ENCODE measurements around the gene TMED5.

DNA sequence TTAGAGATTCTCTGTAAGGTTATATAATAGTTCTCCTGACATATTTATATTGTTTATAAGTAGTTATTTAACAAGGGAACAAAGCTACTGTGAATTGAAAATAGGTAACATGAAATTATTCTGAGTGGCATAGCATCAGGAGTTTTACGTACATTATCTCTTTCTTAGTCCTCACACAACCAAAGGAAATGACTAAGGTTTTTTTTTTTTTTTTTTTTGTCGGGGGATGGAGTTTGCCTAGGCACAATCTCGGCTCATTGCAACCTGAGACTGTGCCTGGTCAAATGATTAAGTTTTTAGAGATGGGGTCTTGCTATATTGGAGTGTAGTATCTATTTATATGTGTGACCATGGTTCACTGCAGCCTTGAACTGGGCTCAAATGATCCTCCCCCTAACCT, 24.9 kb downstream of the TMED5 start:
- TF ChIP-seq, protein P1, sequence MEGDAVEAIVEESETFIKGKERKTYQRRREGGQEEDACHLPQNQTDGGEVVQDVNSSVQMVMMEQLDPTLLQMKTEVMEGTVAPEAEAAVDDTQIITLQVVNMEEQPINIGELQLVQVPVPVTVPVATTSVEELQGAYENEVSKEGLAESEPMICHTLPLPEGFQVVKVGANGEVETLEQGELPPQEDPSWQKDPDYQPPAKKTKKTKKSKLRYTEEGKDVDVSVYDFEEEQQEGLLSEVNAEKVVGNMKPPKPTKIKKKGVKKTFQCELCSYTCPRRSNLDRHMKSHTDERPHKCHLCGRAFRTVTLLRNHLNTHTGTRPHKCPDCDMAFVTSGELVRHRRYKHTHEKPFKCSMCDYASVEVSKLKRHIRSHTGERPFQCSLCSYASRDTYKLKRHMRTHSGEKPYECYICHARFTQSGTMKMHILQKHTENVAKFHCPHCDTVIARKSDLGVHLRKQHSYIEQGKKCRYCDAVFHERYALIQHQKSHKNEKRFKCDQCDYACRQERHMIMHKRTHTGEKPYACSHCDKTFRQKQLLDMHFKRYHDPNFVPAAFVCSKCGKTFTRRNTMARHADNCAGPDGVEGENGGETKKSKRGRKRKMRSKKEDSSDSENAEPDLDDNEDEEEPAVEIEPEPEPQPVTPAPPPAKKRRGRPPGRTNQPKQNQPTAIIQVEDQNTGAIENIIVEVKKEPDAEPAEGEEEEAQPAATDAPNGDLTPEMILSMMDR (IDR thresholded peaks at IDR 0.05): no peak
- no peak for TF ChIP-seq POLR2A (IDR thresholded peaks at IDR 0.05)
- TF ChIP-seq EP300 (IDR thresholded peaks at IDR 0.05): no peak
- no peak for TF ChIP-seq POLR2AphosphoS5 (IDR thresholded peaks at IDR 0.05)

Data from upper lobe of left lung (tissue), 4 donors.